Left ventricle myocardium inferior (tissue), 1 donor: ENCODE measurements around the gene MAP1LC3B. TPM values are rescaled to one million over a fixed set of nuclear protein-coding genes. Genes with fewer than 3 reads are reported as not detected.

ENCODE experiments used
- DNase-seq: peaks from one replicate; pipeline ENCODE4 v3.0.0-alpha.2; 2020
- H3K27ac ChIP-seq: fragments of 200-600 bp; replicated peaks from 2 replicates; pipeline ENCODE4 v1.8.0; 2021
- H3K27me3 ChIP-seq: fragments of 200-600 bp; 2 replicates; pipeline ENCODE4 v1.8.0; 2021; ENCODE audit warnings: low read depth
- H3K36me3 ChIP-seq: fragments of 200-600 bp; 2 replicates; pipeline ENCODE4 v1.8.0; 2021
- H3K4me1 ChIP-seq: fragments of 200-600 bp; 2 replicates; pipeline ENCODE4 v1.8.0; 2021
- H3K4me3 ChIP-seq: fragments of 200-600 bp; 2 replicates; pipeline ENCODE4 v1.8.0; 2021; ENCODE audit warnings: mild to moderate bottlenecking, moderate library complexity
- H3K9me3 ChIP-seq: fragments of 200-600 bp; replicated peaks from 2 replicates; pipeline ENCODE4 v1.8.0; 2021
- intact Hi-C: fragments of 100-400 bp; cut with micrococcal nuclease; formaldehyde crosslinking; loops from one replicate; pipeline ENCODE4 v1.11.0; 2022
- total RNA-seq: library from RNA; stranded (reverse); fragmentation: NEBNext Ultra II Directional; extraction: Animal tissue kit (Norgen Biotek cat#: 25700); gene quantifications from one replicate; pipeline ENCODE4 v1.2.1, GENCODE V29; 2021
- TF ChIP-seq, protein P1 (sequence below): fragments of 200-600 bp; IDR thresholded peaks from 2 replicates; pipeline ENCODE4 v1.8.0; 2021; ENCODE audit warnings: antibody characterized with exemption, mild to moderate bottlenecking, borderline replicate concordance
- donor health status: DM: no; HTN: yes; CAD: no; lungs with severe emphysema.

The MAP1LC3B gene
- total RNA-seq, 1 donor from 2014 or later: 131 TPM

DNA sequence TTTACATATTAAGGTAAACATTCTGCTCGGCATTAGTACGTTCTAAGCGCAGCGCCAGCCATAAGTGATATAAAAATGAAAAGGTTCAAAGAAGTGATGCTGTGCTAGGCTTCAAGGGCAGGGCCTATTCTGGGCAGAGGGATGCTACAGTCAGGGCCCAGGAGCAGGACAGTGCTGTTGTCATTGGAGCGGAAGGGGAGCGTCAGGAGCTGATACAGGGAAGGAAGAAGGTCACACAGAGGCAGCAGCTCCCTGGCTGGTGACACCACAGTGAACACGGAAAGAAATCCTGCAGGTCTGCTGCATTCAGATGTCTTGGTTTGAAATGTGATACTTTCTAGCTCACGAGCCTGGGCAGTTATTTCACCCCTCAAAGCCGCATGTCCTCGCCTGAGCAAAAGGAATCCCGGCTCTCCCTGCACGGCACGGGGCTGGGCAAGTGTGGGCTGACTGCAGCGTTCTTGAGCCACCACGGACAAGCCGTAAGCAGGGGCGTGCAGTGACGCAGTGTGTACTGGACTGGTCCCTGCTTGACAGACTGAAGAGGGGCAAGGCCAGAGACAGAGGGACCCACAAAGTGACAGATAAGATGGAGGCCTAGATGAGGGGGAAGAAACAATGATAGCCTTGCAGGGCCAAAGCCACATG lies 59.6 kb downstream of the MAP1LC3B start:
- H3K4me3 ChIP-seq: no peak overlapping the region
- peaks cover 50% of the 10 kb centered on the region for H3K36me3 ChIP-seq
- intact Hi-C loops: no loop called here
- H3K9me3 ChIP-seq: no peaks in the 10 kb centered on the region
- H3K4me1 ChIP-seq: peaks cover 7% of the 10 kb centered on the region
- H3K27me3 ChIP-seq: no peaks in the 10 kb centered on the region
- DNase-seq: no peak
- no peak overlapping the region for H3K27ac ChIP-seq
- TF ChIP-seq, protein P1, sequence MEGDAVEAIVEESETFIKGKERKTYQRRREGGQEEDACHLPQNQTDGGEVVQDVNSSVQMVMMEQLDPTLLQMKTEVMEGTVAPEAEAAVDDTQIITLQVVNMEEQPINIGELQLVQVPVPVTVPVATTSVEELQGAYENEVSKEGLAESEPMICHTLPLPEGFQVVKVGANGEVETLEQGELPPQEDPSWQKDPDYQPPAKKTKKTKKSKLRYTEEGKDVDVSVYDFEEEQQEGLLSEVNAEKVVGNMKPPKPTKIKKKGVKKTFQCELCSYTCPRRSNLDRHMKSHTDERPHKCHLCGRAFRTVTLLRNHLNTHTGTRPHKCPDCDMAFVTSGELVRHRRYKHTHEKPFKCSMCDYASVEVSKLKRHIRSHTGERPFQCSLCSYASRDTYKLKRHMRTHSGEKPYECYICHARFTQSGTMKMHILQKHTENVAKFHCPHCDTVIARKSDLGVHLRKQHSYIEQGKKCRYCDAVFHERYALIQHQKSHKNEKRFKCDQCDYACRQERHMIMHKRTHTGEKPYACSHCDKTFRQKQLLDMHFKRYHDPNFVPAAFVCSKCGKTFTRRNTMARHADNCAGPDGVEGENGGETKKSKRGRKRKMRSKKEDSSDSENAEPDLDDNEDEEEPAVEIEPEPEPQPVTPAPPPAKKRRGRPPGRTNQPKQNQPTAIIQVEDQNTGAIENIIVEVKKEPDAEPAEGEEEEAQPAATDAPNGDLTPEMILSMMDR: no peak

DNA sequence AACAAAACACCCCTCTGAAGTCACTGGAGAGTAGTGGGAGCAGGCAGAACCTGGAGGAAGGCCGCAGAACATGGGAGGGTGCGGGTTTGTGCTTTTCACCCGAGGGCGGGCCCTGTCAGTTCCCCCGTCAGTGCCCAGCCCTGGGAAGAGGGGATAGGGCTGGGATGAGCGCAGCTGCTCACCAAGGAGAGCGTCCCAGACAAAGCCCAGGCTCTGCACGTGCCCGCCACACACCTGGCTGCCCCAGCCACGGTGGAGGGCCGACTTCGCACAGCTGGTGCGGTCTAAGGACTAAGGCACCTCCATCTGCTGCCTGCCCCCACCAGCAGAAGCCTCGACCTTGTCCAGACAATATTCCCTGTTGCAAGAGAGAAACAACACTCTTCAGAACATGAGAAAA lies 61.2 kb downstream of the MAP1LC3B start:
- TF ChIP-seq, protein P1: no peak
- Histone ChIP-seq H3K27me3 (no peaks in the 10 kb centered on the region), H3K4me3 (no peak overlapping the region), H3K27ac (no peak overlapping the region), H3K4me1 (peaks cover 19% of the 10 kb centered on the region), H3K9me3 (no peaks in the 10 kb centered on the region), H3K36me3 (peaks cover 49% of the 10 kb centered on the region)
- intact Hi-C loops: no loop called here
- DNase-seq: no peak

Other genes with a start within 250 kb of the MAP1LC3B start
- 3.2 TPM for gene C16orf95, start 74.9 kb upstream of the MAP1LC3B start, total RNA-seq
- gene FBXO31, start 8.6 kb upstream of the MAP1LC3B start, total RNA-seq: 74.5 TPM
- gene ZCCHC14, start 100.7 kb downstream of the MAP1LC3B start, total RNA-seq: 15.9 TPM
- gene JPH3, start 210.2 kb downstream of the MAP1LC3B start, total RNA-seq: 0.14 TPM